Nephron progenitor cell (in vitro differentiated cells): ENCODE results near the gene GRIK3.

Source experiments
- DNase-seq: peaks from one replicate; pipeline ENCODE4 v3.0.0; 2021
- H3K27ac Mint-ChIP-seq: 2 replicates; pipeline ENCODE4 v1.8.0; 2021; ENCODE audit warnings: mild to moderate bottlenecking, moderate library complexity, mixed read lengths
- H3K27me3 Mint-ChIP-seq: 2 replicates; pipeline ENCODE4 v1.8.0; 2021; ENCODE audit warnings: mild to moderate bottlenecking, low read depth, mixed read lengths; ENCODE audit not compliant: poor library complexity
- H3K36me3 Mint-ChIP-seq: 2 replicates; pipeline ENCODE4 v1.8.0; 2021; ENCODE audit warnings: low read depth, mixed read lengths
- H3K4me1 Mint-ChIP-seq: 2 replicates; pipeline ENCODE4 v1.8.0; 2021; ENCODE audit warnings: mixed read lengths
- H3K4me3 Mint-ChIP-seq: 2 replicates; pipeline ENCODE4 v1.8.0; 2021; ENCODE audit warnings: mild to moderate bottlenecking, moderate library complexity, mixed read lengths
- H3K9me3 Mint-ChIP-seq: 2 replicates; pipeline ENCODE4 v1.8.0; 2021; ENCODE audit warnings: mild to moderate bottlenecking, moderate library complexity, mixed read lengths
- CTCF ChIP-seq: fragments of 200-600 bp; sonication (generic); IDR thresholded peaks from 2 replicates; pipeline ENCODE4 v1.5.0; 2021; ENCODE audit warnings: antibody characterized with exemption

The GRIK3 gene

GRCh38 chr1:37053173-37053572 lies 18.9 kb upstream of the GRIK3 start:
- no peaks in the 10 kb centered on the region for H3K36me3 Mint-ChIP-seq
- no peak for DNase-seq
- TF ChIP-seq CTCF = no peak
- H3K9me3 Mint-ChIP-seq = no peaks in the 10 kb centered on the region
- peaks cover 12% of the 10 kb centered on the region for H3K4me1 Mint-ChIP-seq
- no peak overlapping the region for H3K27ac Mint-ChIP-seq
- no peak overlapping the region for H3K4me3 Mint-ChIP-seq
- peaks cover 29% of the 10 kb centered on the region for H3K27me3 Mint-ChIP-seq

DNA sequence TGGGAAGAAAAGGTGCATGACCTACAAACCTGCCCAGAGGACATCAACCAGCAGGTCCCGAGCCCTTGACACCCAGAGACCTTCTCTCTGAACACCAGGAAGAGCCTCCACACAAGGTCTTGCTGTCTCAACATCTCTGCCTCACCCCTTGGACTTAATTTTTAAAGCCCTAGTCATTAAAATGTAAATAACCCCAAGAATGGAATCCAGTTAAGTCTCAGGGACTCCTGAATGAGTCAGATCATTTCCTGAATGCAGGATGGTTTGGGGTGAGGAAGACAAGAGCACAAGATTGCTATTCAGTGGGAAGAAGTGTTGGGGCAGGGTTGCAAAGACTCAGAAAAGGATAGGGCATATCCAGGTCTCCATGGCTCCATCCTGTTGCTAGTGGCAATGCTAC lies 17.8 kb upstream of the GRIK3 start:
- H3K27ac Mint-ChIP-seq = no peak overlapping the region
- TF ChIP-seq CTCF = no peak
- no peaks in the 10 kb centered on the region for H3K36me3 Mint-ChIP-seq
- H3K27me3 Mint-ChIP-seq = peaks cover 34% of the 10 kb centered on the region
- H3K4me1 Mint-ChIP-seq = peaks cover 21% of the 10 kb centered on the region
- H3K9me3 Mint-ChIP-seq = no peaks in the 10 kb centered on the region
- H3K4me3 Mint-ChIP-seq = no peak overlapping the region
- no peak for DNase-seq

- Mint-ChIP-seq H3K27ac (no peak overlapping the region), H3K4me1 (peaks cover 29% of the 10 kb centered on the region), H3K27me3 (peaks cover 31% of the 10 kb centered on the region), H3K36me3 (no peaks in the 10 kb centered on the region), H3K4me3 (no peak overlapping the region), H3K9me3 (no peaks in the 10 kb centered on the region)
- DNase-seq = no peak
- no peak for TF ChIP-seq CTCF
Observed at GRCh38 chr1:37051346-37051745, 17.0 kb upstream of the GRIK3 start.

- no peak for DNase-seq
Observed at GRCh38 chr1:37047542-37047941, 13.2 kb upstream of the GRIK3 start.

DNA sequence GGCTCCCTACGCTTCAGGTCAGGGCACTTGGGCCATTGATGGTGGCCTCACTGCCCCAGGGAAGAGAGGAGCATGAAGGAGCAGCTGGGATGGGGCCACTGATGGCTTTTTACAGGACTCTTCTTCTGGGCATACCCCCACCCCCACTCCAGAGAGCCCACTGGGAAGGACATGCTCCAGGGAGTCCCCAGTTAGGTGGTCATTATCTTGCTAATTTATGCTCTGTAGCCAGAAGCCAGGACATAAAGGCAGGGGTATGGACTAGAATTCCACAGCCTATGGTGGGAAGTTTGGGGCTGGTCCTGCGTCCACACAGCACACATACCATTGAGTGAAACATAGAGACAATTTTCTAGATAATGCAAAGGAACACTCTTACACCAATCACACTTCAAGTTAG lies 8.8 kb upstream of the GRIK3 start:
- TF ChIP-seq CTCF = no peak
- no peak for DNase-seq
- Mint-ChIP-seq H3K36me3 (no peaks in the 10 kb centered on the region), H3K27ac (no peak overlapping the region), H3K27me3 (peaks cover 79% of the 10 kb centered on the region), H3K4me3 (no peak overlapping the region), H3K9me3 (no peaks in the 10 kb centered on the region), H3K4me1 (peaks cover 40% of the 10 kb centered on the region)

More at GRCh38 chr1:37047542-37047941, 13.2 kb upstream of the GRIK3 start:
- TF ChIP-seq CTCF = no peak
- Mint-ChIP-seq H3K9me3 (no peaks in the 10 kb centered on the region), H3K27me3 (peaks cover 45% of the 10 kb centered on the region), H3K27ac (no peak overlapping the region), H3K36me3 (no peaks in the 10 kb centered on the region), H3K4me3 (no peak overlapping the region), H3K4me1 (peaks cover 18% of the 10 kb centered on the region)

DNA sequence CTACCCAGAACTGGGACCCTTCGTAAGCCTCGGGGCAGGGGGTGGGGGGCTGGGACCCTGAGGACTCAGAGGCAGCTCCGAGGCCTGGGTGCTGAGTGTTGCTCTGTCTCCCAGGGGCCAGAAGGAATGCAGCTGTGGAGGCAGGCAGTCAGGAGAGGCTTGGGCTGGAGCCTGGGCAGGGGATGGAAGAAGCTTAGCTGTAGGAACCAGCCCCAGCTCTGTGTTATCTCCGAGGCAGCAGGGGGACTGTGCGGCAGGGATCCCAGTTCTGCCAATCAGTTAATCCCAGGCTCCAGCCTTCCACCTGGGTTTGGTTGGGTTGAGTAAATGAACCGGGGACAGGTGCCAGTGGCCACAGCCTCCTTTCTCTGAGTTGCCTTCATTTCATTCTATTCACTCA lies 8.2 kb upstream of the GRIK3 start:
- H3K4me3 Mint-ChIP-seq = no peak overlapping the region
- DNase-seq = no peak
- no peaks in the 10 kb centered on the region for H3K9me3 Mint-ChIP-seq
- H3K4me1 Mint-ChIP-seq = peaks cover 40% of the 10 kb centered on the region
- TF ChIP-seq CTCF = no peak
- H3K36me3 Mint-ChIP-seq = no peaks in the 10 kb centered on the region
- H3K27ac Mint-ChIP-seq = no peak overlapping the region
- peaks cover 79% of the 10 kb centered on the region for H3K27me3 Mint-ChIP-seq
